HG02981 (cell line): Measurements from ENCODE around the gene IFT27.
"Not testable (repeated sequence)": the region's sequence is repeated elsewhere in the genome, so short reads cannot be mapped to it uniquely, and the experiment has no call there.

Source experiments
- ATAC-seq: cut with Tn5 transposase; IDR thresholded peaks from one replicate; pipeline ENCODE4 v1.9.1; 2021; ENCODE audit warnings: mild to moderate bottlenecking, moderate library complexity; ENCODE audit not compliant: unreplicated experiment

Gene IFT27

GRCh38 chr22:36767035-36767775, 8.7 kb downstream of the IFT27 start:
- no peak for ATAC-seq

GRCh38 chr22:36765943-36766450, 9.9 kb downstream of the IFT27 start:
- no peak for ATAC-seq

DNA sequence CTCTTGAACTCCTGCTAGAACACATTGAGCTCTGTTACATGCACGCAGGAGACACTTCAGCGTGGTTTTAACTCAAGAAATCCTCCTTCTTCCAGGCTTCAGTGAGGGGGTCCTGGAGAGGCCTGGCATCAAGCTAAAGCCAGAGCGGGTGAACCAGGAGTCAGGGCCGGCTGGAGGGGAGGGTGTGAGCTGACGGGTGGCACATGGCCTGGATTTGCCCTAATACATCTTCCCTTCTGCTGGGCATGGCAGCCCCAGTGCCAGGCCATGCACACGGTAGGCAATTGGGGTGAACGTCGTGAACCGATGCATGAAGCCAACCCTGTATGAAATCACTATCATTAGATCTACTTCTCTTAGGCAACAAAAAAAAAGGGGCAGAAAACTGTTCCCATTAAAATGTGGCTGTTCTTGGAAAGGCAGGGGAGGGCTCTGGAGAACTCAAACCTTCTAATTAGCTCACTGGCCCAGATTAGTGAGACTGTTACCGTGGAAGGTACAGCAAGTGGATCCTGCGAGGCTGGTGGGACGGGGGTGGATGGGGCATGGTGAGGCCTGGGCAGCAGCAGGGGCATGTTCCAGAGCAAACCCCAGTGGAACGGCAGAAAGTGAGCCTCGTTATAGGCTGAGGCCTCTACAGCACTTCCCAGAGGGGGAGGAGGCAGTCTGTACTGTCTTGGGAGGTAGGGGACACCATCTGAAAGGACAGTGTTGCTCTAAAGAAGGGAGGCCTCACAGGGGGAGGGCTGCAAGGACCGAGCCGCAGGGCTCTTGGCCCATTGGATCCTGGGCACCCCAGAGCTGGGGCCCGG, 10.6 kb downstream of the IFT27 start:
- no peak for ATAC-seq

DNA sequence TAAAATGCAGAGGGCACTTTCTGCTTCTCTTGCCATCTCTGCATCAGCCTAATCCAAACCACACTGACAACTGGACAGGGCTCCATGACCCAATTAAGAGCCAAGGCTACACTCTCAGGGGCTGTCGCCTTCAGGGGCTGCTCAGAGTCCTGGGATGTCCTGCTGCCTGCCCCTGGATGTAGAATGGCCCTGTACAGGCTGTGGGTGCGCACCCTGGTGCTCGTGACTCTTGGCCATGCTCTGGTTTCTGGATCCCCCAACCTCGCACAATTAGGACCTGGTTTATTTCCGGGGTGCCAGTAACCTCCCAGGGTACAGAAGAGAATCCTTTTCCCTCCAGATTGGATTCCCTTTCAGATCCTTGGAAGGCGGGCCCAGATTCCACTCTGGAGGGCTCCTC, 11.3 kb downstream of the IFT27 start:
- no peak for ATAC-seq

GRCh38 chr22:36764060-36764459, 11.9 kb downstream of the IFT27 start:
- ATAC-seq = no peak

- no peak for ATAC-seq
These were observed 12.3 kb downstream of the IFT27 start for GRCh38 chr22:36763576-36763975.

- ATAC-seq = no peak
These were observed 13.1 kb downstream of the IFT27 start for GRCh38 chr22:36762687-36763260.

DNA sequence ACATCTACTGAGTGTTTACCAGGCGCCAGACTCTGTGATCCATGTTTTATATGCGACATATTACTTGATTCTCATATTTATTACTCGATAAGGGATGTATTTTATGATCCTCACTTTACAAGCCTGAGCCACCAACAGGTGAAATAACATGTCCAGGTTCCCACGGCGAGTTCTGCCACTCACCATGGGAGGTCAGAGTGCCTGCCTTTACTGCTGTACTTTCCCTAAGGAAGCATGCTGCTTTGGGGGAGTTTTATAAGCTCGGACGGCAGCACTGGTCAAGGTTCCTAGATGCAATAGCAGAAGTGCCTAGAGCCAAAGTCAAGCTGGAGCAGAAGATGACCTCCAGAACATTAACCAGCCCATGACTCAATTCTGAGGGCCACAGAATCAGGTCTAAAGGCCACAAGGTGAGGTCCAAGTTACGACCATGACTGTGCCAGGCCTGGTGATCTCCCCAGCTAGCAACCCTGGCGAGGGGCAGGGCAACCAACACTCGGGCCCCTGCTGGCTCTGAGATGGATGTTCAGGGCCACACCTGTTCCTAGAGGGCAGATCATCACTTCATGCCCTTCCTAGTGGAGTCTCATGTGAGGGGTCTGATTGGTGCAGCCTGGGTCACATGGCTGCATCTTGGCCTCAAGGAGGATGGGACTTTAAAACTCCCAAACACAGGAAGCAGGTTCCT, 14.2 kb downstream of the IFT27 start:
- ATAC-seq = no peak

GRCh38 chr22:36760786-36761185, 15.1 kb downstream of the IFT27 start:
- ATAC-seq = no peak

GRCh38 chr22:36759481-36760159, 16.3 kb downstream of the IFT27 start:
- no peak for ATAC-seq

DNA sequence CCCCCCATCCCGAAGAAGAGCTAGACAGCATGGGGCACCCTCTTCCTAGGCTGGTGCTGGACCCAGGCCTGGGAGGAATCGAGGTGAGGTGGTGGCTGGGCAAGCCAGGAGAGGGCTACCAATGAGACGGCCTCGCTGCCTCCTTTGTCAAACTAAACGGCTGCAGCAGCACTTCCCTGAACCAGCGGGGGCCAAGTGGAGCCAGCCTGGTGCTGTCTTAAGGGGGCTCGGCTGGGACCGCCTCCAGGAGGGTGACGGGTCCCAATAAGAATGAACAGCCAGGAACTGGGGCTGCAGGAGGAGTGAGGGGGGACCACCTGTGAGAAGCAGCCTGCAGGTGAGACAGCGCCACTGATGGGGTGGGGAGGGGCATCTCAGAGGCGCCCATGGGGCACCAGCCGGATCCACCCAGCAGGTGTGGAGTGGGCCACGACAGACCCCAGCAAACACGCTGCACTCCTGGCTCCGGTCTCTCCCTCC, 17.1 kb downstream of the IFT27 start:
- ATAC-seq = no peak

- ATAC-seq = no peak
These were observed 18.2 kb downstream of the IFT27 start for GRCh38 chr22:36757668-36758211.

GRCh38 chr22:36756746-36757655, 18.9 kb downstream of the IFT27 start:
- ATAC-seq = no peak

- no peak for ATAC-seq
These were observed 19.9 kb downstream of the IFT27 start for GRCh38 chr22:36756031-36756430.

DNA sequence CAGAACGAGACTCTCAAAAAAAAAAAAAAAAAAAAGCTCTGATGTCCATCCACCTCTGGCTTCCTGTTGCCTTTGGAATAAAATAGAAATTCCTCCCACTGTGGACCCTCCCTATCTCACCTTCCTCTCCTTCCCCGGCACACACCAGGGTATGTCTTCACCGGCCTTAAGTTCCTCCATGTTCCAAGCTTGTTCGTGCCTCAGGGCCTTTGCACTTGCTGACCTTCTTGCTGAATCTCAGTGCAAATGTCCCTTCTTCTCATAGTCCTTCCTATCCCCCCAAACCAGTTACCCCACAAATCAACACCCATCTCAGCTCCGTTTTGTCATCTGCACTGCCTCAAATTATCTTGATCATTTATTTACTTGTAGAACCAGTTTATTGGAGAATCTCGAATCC, 20.6 kb downstream of the IFT27 start:
- no peak for ATAC-seq

DNA sequence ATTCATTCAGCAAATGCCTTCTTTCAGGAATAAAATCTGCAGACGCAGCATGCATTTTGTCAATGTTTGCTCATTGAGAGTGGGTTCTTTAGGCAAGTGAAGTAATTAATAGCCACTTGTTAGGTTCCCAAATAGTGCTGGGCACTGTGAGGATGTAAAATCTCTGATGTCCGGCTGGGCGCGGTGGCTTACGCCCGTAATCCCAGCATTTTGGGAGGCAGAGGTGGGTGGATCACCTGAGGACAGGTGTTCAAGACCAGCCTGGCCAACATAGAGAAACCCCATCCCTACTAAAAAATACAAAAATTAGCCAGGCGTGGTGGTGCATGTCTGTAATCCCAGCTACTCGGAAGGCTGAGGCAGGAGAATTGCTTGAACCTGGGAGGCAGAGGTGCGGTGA, 21.0 kb downstream of the IFT27 start:
- not testable (repeated sequence) for ATAC-seq

DNA sequence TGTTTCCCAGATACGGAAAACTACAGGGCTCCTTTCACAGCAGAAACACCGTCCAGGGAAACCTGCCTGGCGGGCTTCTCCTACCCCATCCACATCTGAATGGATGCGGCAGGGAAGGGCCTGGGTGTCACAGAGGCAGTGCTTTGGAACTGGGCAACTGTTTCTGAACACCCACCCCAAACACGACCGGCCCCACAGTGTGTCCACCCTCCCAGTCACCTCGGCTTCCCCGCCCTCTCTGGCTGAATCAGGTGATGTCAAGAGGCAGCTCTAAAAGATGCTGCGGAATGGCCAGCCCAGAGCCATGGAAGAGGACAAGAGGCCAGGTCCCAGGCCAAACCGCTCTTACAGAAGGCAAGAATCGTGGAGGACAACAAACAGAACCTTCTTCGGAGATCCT, 22.0 kb downstream of the IFT27 start:
- no peak for ATAC-seq

DNA sequence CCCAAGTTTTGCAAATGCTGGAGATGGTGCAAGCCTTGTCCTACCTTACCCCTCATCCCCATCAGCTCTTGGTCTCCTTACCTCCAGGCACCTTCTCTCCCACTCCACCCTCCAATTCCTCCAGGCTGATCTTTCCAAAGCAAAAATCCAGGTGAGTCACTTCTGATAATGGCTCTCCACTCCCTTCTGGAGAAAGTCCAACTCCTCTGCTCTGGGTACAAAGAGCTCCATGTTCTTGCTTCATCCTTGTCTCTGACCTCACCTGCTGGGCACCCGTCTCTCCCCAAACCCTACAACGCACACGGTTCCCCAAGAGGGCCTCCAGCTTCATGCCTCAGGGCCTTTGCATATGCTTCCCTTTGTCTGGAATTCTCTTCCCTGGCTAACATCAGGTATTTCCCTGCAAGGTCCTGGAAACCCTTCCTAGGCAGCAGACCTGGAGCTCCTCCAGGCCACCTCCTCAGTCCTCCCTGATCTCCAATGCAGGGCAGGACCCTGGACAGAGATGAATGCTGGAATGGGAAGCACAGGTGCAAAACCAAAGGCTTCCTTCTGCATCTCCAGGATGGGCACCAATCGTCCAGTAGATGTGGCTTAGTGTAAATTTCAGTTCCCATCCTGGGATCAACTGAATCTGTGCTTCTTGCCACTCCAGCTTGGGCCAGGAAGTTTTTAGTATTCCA, 22.7 kb downstream of the IFT27 start:
- no peak for ATAC-seq
